ENCODE data around the gene TMEM175. TPM values are rescaled to one million over a fixed set of nuclear protein-coding genes. Genes with fewer than 3 reads are reported as not detected.

The TMEM175 gene
- total RNA-seq, 1 donor from 2014 or later = 7.6 TPM

GRCh38 chr4:1002131-1002630 is 69.9 kb downstream of the TMEM175 start:
- no peak for DNase-seq (ENCODE audit: low read depth, low spot score)

- no peak for DNase-seq (ENCODE audit: low read depth, low spot score)
Observed at GRCh38 chr4:1002631-1003251, 70.5 kb downstream of the TMEM175 start.

- no peak for DNase-seq (ENCODE audit: low read depth, low spot score)
Observed at GRCh38 chr4:1003271-1004070, 71.2 kb downstream of the TMEM175 start.

- DNase-seq (ENCODE audit: low read depth, low spot score) = no peak
Observed at GRCh38 chr4:1004071-1004418, 71.8 kb downstream of the TMEM175 start.

- DNase-seq (ENCODE audit: low read depth, low spot score) = no peak
Observed at GRCh38 chr4:1004557-1005485, 72.6 kb downstream of the TMEM175 start.

- no peak for DNase-seq (ENCODE audit: low read depth, low spot score)
Observed at GRCh38 chr4:1006856-1007255, 74.6 kb downstream of the TMEM175 start.

Other genes starting within 250 kb of the TMEM175 start
- 1.1 and 4.5 TPM in 2 replicates for gene SLC49A3, start 243.3 kb upstream of the TMEM175 start, total RNA-seq
- gene PCGF3, start 226.6 kb upstream of the TMEM175 start, total RNA-seq = 65.7 and 83.6 TPM in 2 replicates
- 0.13 and 0.14 TPM in 2 replicates for gene CPLX1, start 106.3 kb upstream of the TMEM175 start, total RNA-seq
- gene GAK, start 144 bp upstream of the TMEM175 start, total RNA-seq = 64.6 and 74.0 TPM in 2 replicates
- gene DGKQ, start 41.1 kb downstream of the TMEM175 start, total RNA-seq = 19.2 and 19.6 TPM in 2 replicates
- 10.0 and 11.4 TPM in 2 replicates for gene IDUA, start 54.6 kb downstream of the TMEM175 start, total RNA-seq
- gene SLC26A1, start 60.9 kb downstream of the TMEM175 start, total RNA-seq = under 0.01 TPM in 1 of 2 replicates, not detected in the other
- gene FGFRL1, start 79.2 kb downstream of the TMEM175 start, total RNA-seq = 13.7 and 16.4 TPM in 2 replicates
- 0.99 and 1.8 TPM in 2 replicates for gene RNF212, start 181.1 kb downstream of the TMEM175 start, total RNA-seq
- gene SPON2, start 240.1 kb downstream of the TMEM175 start, total RNA-seq = 0.07 and 0.28 TPM in 2 replicates